Fibroblast of villous mesenchyme (primary cell): ENCODE data around the gene FBXL17. TPM values are rescaled to one million over a fixed set of nuclear protein-coding genes. Genes with fewer than 3 reads are reported as not detected.

Experiments
- DNase-seq: peaks from one replicate; pipeline ENCODE4 v3.0.0-alpha.2; 2010; ENCODE audit warnings: low read depth
- H3K4me3 ChIP-seq: 2 replicates; pipeline ENCODE4 v1.5.1; 2011; ENCODE audit warnings: low read depth, mild to moderate bottlenecking, low read length
- CTCF ChIP-seq: IDR thresholded peaks from 2 replicates; pipeline ENCODE4 v1.5.1; 2012; ENCODE audit warnings: low read depth, mild to moderate bottlenecking, low read length; ENCODE audit not compliant: insufficient read depth
- total RNA-seq: library from RNA; depleted of rRNA; stranded (reverse); fragments of >200 nt; gene quantifications from 2 replicates; pipeline ENCODE4 v1.2.3, GENCODE V29; 2012

FBXL17 gene
- total RNA-seq, 1 donor: 20.3 TPM

- no peak overlapping the region for H3K4me3 ChIP-seq
- no peak for TF ChIP-seq CTCF
- DNase-seq: no peak
These were observed 232.5 kb downstream of the FBXL17 start for GRCh38 chr5:108149369-108149768.

GRCh38 chr5:108148715-108149139 is 233.2 kb downstream of the FBXL17 start:
- no peak overlapping the region for H3K4me3 ChIP-seq
- DNase-seq: peak; percentile 85
- peak; percentile 66 for TF ChIP-seq CTCF

- no peak for DNase-seq
- TF ChIP-seq CTCF: no peak
- H3K4me3 ChIP-seq: no peak overlapping the region
These were observed 235.7 kb downstream of the FBXL17 start for GRCh38 chr5:108146222-108146621.

GRCh38 chr5:108145351-108145750 is 236.5 kb downstream of the FBXL17 start:
- no peak for TF ChIP-seq CTCF
- no peak overlapping the region for H3K4me3 ChIP-seq
- peak; percentile 19 for DNase-seq

- TF ChIP-seq CTCF: no peak
- H3K4me3 ChIP-seq: no peak overlapping the region
- DNase-seq: no peak
These were observed 237.6 kb downstream of the FBXL17 start for GRCh38 chr5:108144332-108144731.

GRCh38 chr5:108143581-108143980 is 238.3 kb downstream of the FBXL17 start:
- DNase-seq: peak; percentile 20
- H3K4me3 ChIP-seq: no peak overlapping the region
- no peak for TF ChIP-seq CTCF

GRCh38 chr5:108141676-108142075 is 240.2 kb downstream of the FBXL17 start:
- TF ChIP-seq CTCF: no peak
- no peak overlapping the region for H3K4me3 ChIP-seq

More at GRCh38 chr5:108141676-108142075, 240.2 kb downstream of the FBXL17 start:
- no peak for DNase-seq
